Endothelial cell of umbilical vein (primary cell): Measurements from ENCODE around the gene EEF1AKMT2. TPM values are rescaled to one million over a fixed set of nuclear protein-coding genes. Genes with fewer than 3 reads are reported as not detected.

Experiments
- BruUV-seq: library from RNA; stranded (reverse); fragments of 400-500 nt; replicated peaks from 2 replicates; lab custom pipeline; 2021; lab: Mats Ljungman, UMichigan
- CTCF ChIA-PET: fragments of 300-600, 350-600 bp; sonication (Branson Sonifier 250); formaldehyde crosslinking; loops from one replicate; lab custom pipeline; 2021; ENCODE audit warnings: antibody characterized with exemption, inconsistent platforms; lab: Charles Lee
- POLR2A ChIA-PET: fragments of 300-600, 350-600 bp; sonication (Branson Sonifier 250); formaldehyde crosslinking; loops from one replicate; lab custom pipeline; 2021; ENCODE audit warnings: antibody characterized with exemption, inconsistent platforms; lab: Charles Lee
- DNase-seq: peaks from one replicate; pipeline ENCODE4 v3.0.0-alpha.2; 2011; ENCODE audit warnings: low read depth, low spot score
- FAIRE-seq: peaks from 2 replicates; lab custom pipeline; 2011; peaks lifted over from hg19 to GRCh38; lab: Jason Lieb, UNC
- H2AFZ ChIP-seq: 2 replicates; pipeline ENCODE4 v1.6.0; 2012; ENCODE audit warnings: low read depth, low read length, control low read depth, inconsistent platforms
- H3K27ac ChIP-seq: 2 replicates; pipeline ENCODE4 v1.5.1; 2011; ENCODE audit warnings: low read depth, mild to moderate bottlenecking, control low read depth, low read length, moderate library complexity; ENCODE audit not compliant: insufficient read depth
- H3K27me3 ChIP-seq, 2 experiments: 2 replicates each; pipeline versions ENCODE4 v1.6.0 to v1.6.1; 2011; ENCODE audit warnings: low read length in 2 of 2, mixed read lengths in 1 of 2; ENCODE audit not compliant: control insufficient read depth in 2 of 2, insufficient read depth in 2 of 2
- H3K36me3 ChIP-seq, 2 experiments: 2 replicates in 1 of 2; 3 replicates in 1 of 2; pipeline ENCODE4 v1.5.1; 2011; ENCODE audit warnings: low read length in 2 of 2, mild to moderate bottlenecking in 1 of 2, moderate library complexity in 1 of 2; ENCODE audit not compliant: control insufficient read depth in 2 of 2, insufficient read depth in 2 of 2; ENCODE audit errors: extremely low read depth in 1 of 2
- H3K4me1 ChIP-seq: 3 replicates; pipeline ENCODE4 v1.5.1; 2011; ENCODE audit warnings: mild to moderate bottlenecking, low read length; ENCODE audit not compliant: control insufficient read depth, insufficient read depth; ENCODE audit errors: extremely low read depth
- H3K4me2 ChIP-seq: 2 replicates; pipeline ENCODE4 v1.6.1; 2011; ENCODE audit warnings: low read length, control low read depth, mixed read lengths; ENCODE audit not compliant: insufficient read depth
- H3K4me3 ChIP-seq, 3 experiments: fragments of 200-600 bp in 1 of 3; sonication (generic), shearing (Covaris generic) in 1 of 3; replicated peaks in 1 of 3; 2 replicates each; pipeline ENCODE4 v1.5.1; 2011 to 2016; ENCODE audit warnings: control low read depth in 3 of 3, low read length in 3 of 3, mild to moderate bottlenecking in 2 of 3, inconsistent platforms in 1 of 3, low read depth in 1 of 3, moderate library complexity in 1 of 3; ENCODE audit not compliant: insufficient read depth in 1 of 3
- H3K79me2 ChIP-seq: 2 replicates; pipeline ENCODE4 v1.6.0; 2012; ENCODE audit warnings: low read length, inconsistent platforms; ENCODE audit not compliant: control insufficient read depth, insufficient read depth
- H3K9ac ChIP-seq: replicated peaks from 2 replicates; pipeline ENCODE3; 2011; ENCODE audit warnings: low read length, control low read depth; ENCODE audit not compliant: insufficient read depth; ENCODE audit errors: extremely low read depth
- H3K9me1 ChIP-seq: replicated peaks from 3 replicates; pipeline ENCODE4 v1.6.0; 2011; ENCODE audit warnings: mild to moderate bottlenecking, low read length; ENCODE audit not compliant: control insufficient read depth, insufficient read depth; ENCODE audit errors: extremely low read depth
- H3K9me3 ChIP-seq: replicated peaks from 2 replicates; pipeline ENCODE4 v1.5.1; 2012; ENCODE audit warnings: low read length, inconsistent platforms; ENCODE audit not compliant: control insufficient read depth, insufficient read depth
- H4K20me1 ChIP-seq: replicated peaks from 2 replicates; pipeline ENCODE3; 2011; ENCODE audit warnings: mild to moderate bottlenecking, low read length; ENCODE audit not compliant: control insufficient read depth, insufficient read depth; ENCODE audit errors: extremely low read depth
- EZH2 ChIP-seq: IDR thresholded peaks from 2 replicates; pipeline ENCODE4 v1.6.1; 2012; ENCODE audit warnings: borderline replicate concordance, low read depth, mild to moderate bottlenecking, moderate library complexity, low read length, inconsistent platforms; ENCODE audit not compliant: severe bottlenecking
- GATA2 ChIP-seq: IDR thresholded peaks from 2 replicates; pipeline ENCODE4 v1.7.0; 2011; ENCODE audit warnings: low read depth, mild to moderate bottlenecking, moderate library complexity, mixed read lengths, low read length; ENCODE audit not compliant: insufficient read length, insufficient read depth
- MYC ChIP-seq: IDR thresholded peaks from one replicate; pipeline ENCODE4 v1.6.1; 2011; ENCODE audit warnings: mild to moderate bottlenecking, low read depth, low read length
- POLR2AphosphoS5 ChIP-seq: IDR thresholded peaks from 2 replicates; pipeline ENCODE4 v1.6.1; 2012; ENCODE audit warnings: low read depth, mild to moderate bottlenecking, control low read depth, low read length, moderate library complexity; ENCODE audit not compliant: insufficient read depth
- dilution Hi-C: fragments of 300-500 bp; cut with MboI; formaldehyde crosslinking; loops from one replicate; pipeline ENCODE4 v1.15.0; 2019; ENCODE audit warnings: low sequenced_read_pairs; ENCODE audit not compliant: extremely low pct_ligation_motif_present
- intact Hi-C: fragments of 100-400 bp; cut with micrococcal nuclease; formaldehyde crosslinking; loops from one replicate; pipeline ENCODE4 v1.10.0; 2022
- polyA plus RNA-seq, 4 experiments: library from polyadenylated mRNA; depleted of rRNA in 3 of 4; stranded (reverse) in 3 of 4; unstranded in 1 of 4; fragments of >200 nt; gene quantifications; 2 replicates each; pipeline versions ENCODE4 v1.2.1 to v1.2.3, GENCODE V29; 2011 to 2012; ENCODE audit warnings: missing spikeins in 1 of 4
- total RNA-seq: library from RNA; stranded (reverse); gene quantifications from 2 replicates; pipeline ENCODE4 v1.2.3, GENCODE V29; 2021
- TF ChIP-seq, protein P1 (sequence below), 2 donors: IDR thresholded peaks; 1 replicate in 1 of 2; 2 replicates in 1 of 2; pipeline ENCODE4 v1.5.1; 2011; ENCODE audit warnings: low read length in 2 of 2, mild to moderate bottlenecking in 2 of 2, moderate library complexity in 2 of 2, control low read depth in 1 of 2, inconsistent platforms in 1 of 2, low read depth in 1 of 2; ENCODE audit not compliant: insufficient read depth in 1 of 2; ENCODE audit errors: extremely low read depth in 1 of 2
- TF ChIP-seq, protein P2 (sequence below): IDR thresholded peaks from 2 replicates; pipeline ENCODE4 v1.6.1; 2011; ENCODE audit not compliant: insufficient read depth, insufficient read length

Gene EEF1AKMT2
- total and polyA plus RNA-seq, 2 donors (not counting 3 experiments of a cell fraction or from before 2014, with no cell fraction given) = 8.5 to 21.3 TPM

DNA sequence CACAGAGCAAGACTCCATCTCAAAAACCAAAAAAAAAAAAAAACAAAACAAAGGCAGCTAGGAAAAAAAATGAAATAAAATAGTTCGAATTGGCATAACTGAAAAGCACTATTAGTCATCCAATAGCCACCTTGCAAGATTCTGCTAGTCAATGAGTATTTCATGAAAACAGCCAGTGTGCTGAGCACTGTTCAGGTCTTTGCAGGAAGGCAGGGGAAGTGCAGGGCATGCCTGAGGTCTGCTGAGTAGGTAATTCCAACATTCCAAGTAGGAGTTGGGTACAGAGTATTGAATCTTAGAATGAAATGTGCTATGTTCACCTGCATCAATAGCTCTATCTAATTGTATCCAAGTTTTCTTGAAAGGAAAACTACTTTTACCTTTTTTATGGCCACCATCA is 32.8 kb upstream of the EEF1AKMT2 start:
- no peak overlapping the region for H2AFZ ChIP-seq
- H3K9me1 ChIP-seq = no peaks in the 10 kb centered on the region
- H3K36me3 ChIP-seq = peaks cover 2 to 9% of the 10 kb centered on the region in 2 experiments
- DNase-seq (no peak), FAIRE-seq (no peak)
- dilution Hi-C loops (no loop called here), intact Hi-C loops (no loop called here)
- no peaks in the 10 kb centered on the region for H3K79me2 ChIP-seq
- H3K27me3 ChIP-seq = no peaks in the 10 kb centered on the region
- no peak overlapping the region for H3K27ac ChIP-seq
- no peak overlapping the region for H3K9ac ChIP-seq
- CTCF ChIA-PET = interaction anchor here (6.3 kb wide), 1 partner anchor 294 kb away, joined by 58 read pairs; no protein-coding TSS in a partner anchor
- H3K4me3 ChIP-seq = no peak overlapping the region
- no peaks in the 10 kb centered on the region for H4K20me1 ChIP-seq
- H3K9me3 ChIP-seq = no peaks in the 10 kb centered on the region
- TF ChIP-seq, protein P1, sequence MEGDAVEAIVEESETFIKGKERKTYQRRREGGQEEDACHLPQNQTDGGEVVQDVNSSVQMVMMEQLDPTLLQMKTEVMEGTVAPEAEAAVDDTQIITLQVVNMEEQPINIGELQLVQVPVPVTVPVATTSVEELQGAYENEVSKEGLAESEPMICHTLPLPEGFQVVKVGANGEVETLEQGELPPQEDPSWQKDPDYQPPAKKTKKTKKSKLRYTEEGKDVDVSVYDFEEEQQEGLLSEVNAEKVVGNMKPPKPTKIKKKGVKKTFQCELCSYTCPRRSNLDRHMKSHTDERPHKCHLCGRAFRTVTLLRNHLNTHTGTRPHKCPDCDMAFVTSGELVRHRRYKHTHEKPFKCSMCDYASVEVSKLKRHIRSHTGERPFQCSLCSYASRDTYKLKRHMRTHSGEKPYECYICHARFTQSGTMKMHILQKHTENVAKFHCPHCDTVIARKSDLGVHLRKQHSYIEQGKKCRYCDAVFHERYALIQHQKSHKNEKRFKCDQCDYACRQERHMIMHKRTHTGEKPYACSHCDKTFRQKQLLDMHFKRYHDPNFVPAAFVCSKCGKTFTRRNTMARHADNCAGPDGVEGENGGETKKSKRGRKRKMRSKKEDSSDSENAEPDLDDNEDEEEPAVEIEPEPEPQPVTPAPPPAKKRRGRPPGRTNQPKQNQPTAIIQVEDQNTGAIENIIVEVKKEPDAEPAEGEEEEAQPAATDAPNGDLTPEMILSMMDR (IDR thresholded peaks at IDR 0.05; ENCODE audit: extremely low read depth in 1 of 2, insufficient read depth in 1 of 2, low read depth in 1 of 2, low read length in 2 of 2) = no peak
- TF ChIP-seq POLR2AphosphoS5 (no peak), EZH2 (no peak), MYC (no peak), GATA2 (no peak)
- TF ChIP-seq, protein P2, sequence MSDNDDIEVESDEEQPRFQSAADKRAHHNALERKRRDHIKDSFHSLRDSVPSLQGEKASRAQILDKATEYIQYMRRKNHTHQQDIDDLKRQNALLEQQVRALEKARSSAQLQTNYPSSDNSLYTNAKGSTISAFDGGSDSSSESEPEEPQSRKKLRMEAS = no peak
- BruUV-seq = no TSS peak
- POLR2A ChIA-PET = no interaction called here
- H3K4me1 ChIP-seq = no peaks in the 10 kb centered on the region
- H3K4me2 ChIP-seq = no peak overlapping the region
